ENCODE results near the gene KRTAP9-9.
A peak's percentile ranks its signal among the peaks of the same experiment; 100 is the strongest.
"Not testable (repeated sequence)": the region's sequence is repeated elsewhere in the genome, so short reads cannot be mapped to it uniquely, and the experiment has no call there.

The KRTAP9-9 gene

DNA sequence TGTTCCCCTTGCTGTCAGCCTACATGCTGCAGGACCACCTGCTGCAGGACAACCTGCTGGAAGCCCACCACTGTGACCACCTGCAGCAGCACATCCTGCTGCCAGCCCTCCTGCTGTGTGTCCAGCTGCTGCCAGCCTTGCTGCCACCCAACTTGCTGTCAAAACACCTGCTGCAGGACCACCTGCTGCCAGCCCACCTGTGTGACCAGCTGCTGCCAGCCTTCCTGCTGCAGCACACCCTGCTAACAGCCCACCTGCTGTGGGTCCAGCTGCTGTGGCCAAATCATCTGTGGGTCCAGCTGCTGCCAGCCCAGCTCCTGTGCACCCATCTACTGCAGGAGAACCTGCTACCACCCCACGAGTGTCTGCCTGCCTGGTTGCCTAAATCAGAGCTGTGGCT lies 16.1 kb downstream of the KRTAP9-9 start:
- no CpG with 5 or more reads among the region's 1 CpG for WGBS (ENCODE audit: extremely low coverage, insufficient coverage, low lambda C conversion rate)
- not testable (repeated sequence) for H3K4ac ChIP-seq (ENCODE audit: low read depth, low read length); H2BK15ac ChIP-seq (replicated peaks; ENCODE audit: low read depth); H2AK5ac ChIP-seq (ENCODE audit: low read length); DNase-seq; H3K36me3 ChIP-seq (ENCODE audit: control insufficient read depth, insufficient read depth, low read length); H2BK120ac ChIP-seq (ENCODE audit: low read depth, low read length); H3K27me3 ChIP-seq (ENCODE audit: insufficient read depth, low read length, poor library complexity); H3K9ac ChIP-seq (ENCODE audit: low read length); H3K4me3 ChIP-seq (ENCODE audit: low read length); H4K5ac ChIP-seq (ENCODE audit: low read length); H3K27ac ChIP-seq (ENCODE audit: low read depth, low read length); H3K18ac ChIP-seq (ENCODE audit: low read length); H3K56ac ChIP-seq (ENCODE audit: low read length); H3K23ac ChIP-seq (ENCODE audit: low read length); H2BK5ac ChIP-seq (ENCODE audit: low read length); H3K79me1 ChIP-seq (ENCODE audit: low read length); H4K8ac ChIP-seq (ENCODE audit: low read depth, low read length); H3K4me1 ChIP-seq (ENCODE audit: control insufficient read depth, low read depth, low read length); H3K4me2 ChIP-seq (ENCODE audit: low read length); H3K79me2 ChIP-seq (ENCODE audit: control insufficient read depth, insufficient read depth, low read length)

DNA sequence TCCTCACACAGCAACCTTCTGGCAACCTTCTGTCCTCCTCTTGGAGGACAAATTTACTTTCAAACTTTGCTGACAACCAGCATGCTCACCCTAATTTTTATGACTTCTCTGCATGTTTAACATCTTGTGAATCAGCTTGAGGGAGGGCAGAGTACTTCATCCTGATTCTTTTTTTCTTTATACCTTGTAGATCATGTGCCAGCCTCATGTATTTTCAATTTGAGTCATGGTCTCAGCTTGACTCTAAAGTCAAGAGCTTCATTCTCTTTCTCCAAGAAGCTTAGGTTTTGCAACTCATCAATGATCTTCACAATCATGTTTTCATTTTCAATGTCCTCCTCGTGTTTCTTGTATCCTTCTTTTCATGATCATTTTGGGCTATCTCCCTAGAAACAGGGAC lies 16.7 kb downstream of the KRTAP9-9 start:
- no peak overlapping the region for H3K4ac ChIP-seq (ENCODE audit: low read depth, low read length)
- no peaks in the 10 kb centered on the region for H3K27me3 ChIP-seq (ENCODE audit: insufficient read depth, low read length, poor library complexity)
- H2BK15ac ChIP-seq (replicated peaks; ENCODE audit: low read depth): no peak overlapping the region
- H2AK5ac ChIP-seq (ENCODE audit: low read length): no peak overlapping the region
- H3K4me2 ChIP-seq (ENCODE audit: low read length): no peak overlapping the region
- WGBS (ENCODE audit: extremely low coverage, insufficient coverage, low lambda C conversion rate): no CpG with 5 or more reads among the region's 1 CpG
- DNase-seq: no peak
- no peaks in the 10 kb centered on the region for H3K36me3 ChIP-seq (ENCODE audit: control insufficient read depth, insufficient read depth, low read length)
- no peak overlapping the region for H4K8ac ChIP-seq (ENCODE audit: low read depth, low read length)
- H3K4me1 ChIP-seq (ENCODE audit: control insufficient read depth, low read depth, low read length): no peaks in the 10 kb centered on the region
- no peak overlapping the region for H3K9ac ChIP-seq (ENCODE audit: low read length)
- H3K4me3 ChIP-seq (ENCODE audit: low read length): no peak overlapping the region
- H3K56ac ChIP-seq (ENCODE audit: low read length): no peak overlapping the region
- no peak overlapping the region for H4K5ac ChIP-seq (ENCODE audit: low read length)
- H3K79me1 ChIP-seq (ENCODE audit: low read length): no peaks in the 10 kb centered on the region
- no peak overlapping the region for H2BK5ac ChIP-seq (ENCODE audit: low read length)
- no peak overlapping the region for H2BK120ac ChIP-seq (ENCODE audit: low read depth, low read length)
- no peaks in the 10 kb centered on the region for H3K79me2 ChIP-seq (ENCODE audit: control insufficient read depth, insufficient read depth, low read length)
- H3K27ac ChIP-seq (ENCODE audit: low read depth, low read length): no peak overlapping the region
- H3K23ac ChIP-seq (ENCODE audit: low read length): no peak overlapping the region
- H3K18ac ChIP-seq (ENCODE audit: low read length): no peak overlapping the region

DNA sequence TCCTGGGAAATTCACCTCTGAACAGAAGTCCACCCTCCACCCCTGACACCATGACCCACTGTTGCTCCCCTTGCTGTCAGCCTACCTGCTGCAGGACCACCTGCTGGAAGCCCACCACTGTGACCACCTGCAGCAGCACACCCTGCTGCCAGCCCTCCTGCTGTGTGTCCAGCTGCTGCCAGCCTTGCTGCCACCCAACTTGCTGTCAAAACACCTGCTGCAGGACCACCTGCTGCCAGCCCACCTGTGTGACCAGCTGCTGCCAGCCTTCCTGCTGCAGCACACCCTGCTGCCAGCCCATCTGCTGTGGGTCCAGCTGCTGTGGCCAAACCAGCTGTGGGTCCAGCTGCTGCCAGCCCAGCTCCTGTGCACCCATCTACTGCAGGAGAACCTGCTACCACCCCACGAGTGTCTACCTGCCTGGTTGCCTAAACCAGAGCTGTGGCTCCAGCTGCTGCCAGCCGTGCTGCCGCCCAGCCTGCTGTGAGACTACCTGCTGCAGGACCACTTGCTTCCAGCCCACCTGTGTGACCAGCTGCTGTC lies 20.5 kb downstream of the KRTAP9-9 start, which contains the start of gene KRTAP9-7:
Gene KRTAP9-7 (plus strand): TSS at position 51 of the 543 bp plus-strand sequence. CDS start 0 bp downstream, at position 51.
- H2BK15ac ChIP-seq (replicated peaks; ENCODE audit: low read depth); H3K18ac ChIP-seq (ENCODE audit: low read length); H3K4ac ChIP-seq (ENCODE audit: low read depth, low read length); H3K23ac ChIP-seq (ENCODE audit: low read length); H3K36me3 ChIP-seq (ENCODE audit: control insufficient read depth, insufficient read depth, low read length); H3K27me3 ChIP-seq (ENCODE audit: insufficient read depth, low read length, poor library complexity); H3K79me1 ChIP-seq (ENCODE audit: low read length); DNase-seq; H3K4me2 ChIP-seq (ENCODE audit: low read length); H2AK5ac ChIP-seq (ENCODE audit: low read length); H3K4me1 ChIP-seq (ENCODE audit: control insufficient read depth, low read depth, low read length); H3K79me2 ChIP-seq (ENCODE audit: control insufficient read depth, insufficient read depth, low read length); H2BK120ac ChIP-seq (ENCODE audit: low read depth, low read length); H3K56ac ChIP-seq (ENCODE audit: low read length); H3K4me3 ChIP-seq (ENCODE audit: low read length); H4K5ac ChIP-seq (ENCODE audit: low read length); H4K8ac ChIP-seq (ENCODE audit: low read depth, low read length); H3K9ac ChIP-seq (ENCODE audit: low read length); H3K27ac ChIP-seq (ENCODE audit: low read depth, low read length); H2BK5ac ChIP-seq (ENCODE audit: low read length): not testable (repeated sequence)
- WGBS (ENCODE audit: extremely low coverage, insufficient coverage, low lambda C conversion rate): no CpG with 5 or more reads among the region's 3 CpGs

DNA sequence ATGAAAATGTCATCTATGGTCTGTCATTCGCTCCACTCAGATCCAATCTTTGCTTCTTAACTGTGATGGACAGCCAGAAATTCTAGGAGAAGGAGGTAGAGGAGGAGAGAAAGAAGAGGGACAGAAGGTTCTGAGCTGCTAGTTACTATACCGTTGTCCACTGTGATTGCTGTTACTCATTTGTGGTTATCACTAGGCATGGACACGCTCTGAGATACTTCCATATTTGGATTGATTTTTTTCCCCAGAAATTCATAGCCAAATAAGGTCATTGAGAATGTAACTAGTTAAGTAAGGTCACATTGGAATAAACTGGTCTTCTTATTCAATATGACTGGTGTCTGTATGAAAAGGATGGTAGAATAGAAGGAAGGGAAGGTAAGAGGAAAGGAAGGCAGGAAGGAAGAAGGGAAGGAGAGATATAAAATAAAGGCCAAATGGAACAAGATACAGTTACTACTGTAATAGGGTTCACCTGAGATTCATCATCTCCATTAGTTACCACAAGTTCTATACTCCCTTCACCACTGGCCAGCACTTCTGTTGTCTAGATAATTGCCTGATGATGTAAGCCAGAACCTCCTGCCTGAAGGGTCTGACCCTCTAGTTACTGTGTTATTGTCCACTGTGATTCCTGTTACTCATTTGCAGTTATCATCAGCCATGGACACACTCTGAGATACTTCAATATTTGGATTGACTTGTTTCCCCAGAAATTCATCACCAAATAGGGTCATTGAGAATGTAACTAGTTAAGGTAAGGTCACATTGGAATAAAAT lies 23.2 kb downstream of the KRTAP9-9 start:
- no peak overlapping the region for H2AK5ac ChIP-seq (ENCODE audit: low read length)
- H3K79me2 ChIP-seq (ENCODE audit: control insufficient read depth, insufficient read depth, low read length): no peaks in the 10 kb centered on the region
- no peak overlapping the region for H4K5ac ChIP-seq (ENCODE audit: low read length)
- H3K79me1 ChIP-seq (ENCODE audit: low read length): no peaks in the 10 kb centered on the region
- no peak overlapping the region for H2BK15ac ChIP-seq (replicated peaks; ENCODE audit: low read depth)
- H3K56ac ChIP-seq (ENCODE audit: low read length): no peak overlapping the region
- no peak overlapping the region for H3K23ac ChIP-seq (ENCODE audit: low read length)
- no peak overlapping the region for H3K4ac ChIP-seq (ENCODE audit: low read depth, low read length)
- H2BK5ac ChIP-seq (ENCODE audit: low read length): no peak overlapping the region
- no peak overlapping the region for H3K27ac ChIP-seq (ENCODE audit: low read depth, low read length)
- H4K8ac ChIP-seq (ENCODE audit: low read depth, low read length): no peak overlapping the region
- no peaks in the 10 kb centered on the region for H3K27me3 ChIP-seq (ENCODE audit: insufficient read depth, low read length, poor library complexity)
- H3K36me3 ChIP-seq (ENCODE audit: control insufficient read depth, insufficient read depth, low read length): no peaks in the 10 kb centered on the region
- no peak for DNase-seq
- no peak overlapping the region for H3K18ac ChIP-seq (ENCODE audit: low read length)
- no peak overlapping the region for H3K4me3 ChIP-seq (ENCODE audit: low read length)
- no peak overlapping the region for H3K9ac ChIP-seq (ENCODE audit: low read length)
- no peaks in the 10 kb centered on the region for H3K4me1 ChIP-seq (ENCODE audit: control insufficient read depth, low read depth, low read length)
- H3K4me2 ChIP-seq (ENCODE audit: low read length): no peak overlapping the region
- no peak overlapping the region for H2BK120ac ChIP-seq (ENCODE audit: low read depth, low read length)
- no CpG with 5 or more reads among the region's 3 CpGs for WGBS (ENCODE audit: extremely low coverage, insufficient coverage, low lambda C conversion rate)

DNA sequence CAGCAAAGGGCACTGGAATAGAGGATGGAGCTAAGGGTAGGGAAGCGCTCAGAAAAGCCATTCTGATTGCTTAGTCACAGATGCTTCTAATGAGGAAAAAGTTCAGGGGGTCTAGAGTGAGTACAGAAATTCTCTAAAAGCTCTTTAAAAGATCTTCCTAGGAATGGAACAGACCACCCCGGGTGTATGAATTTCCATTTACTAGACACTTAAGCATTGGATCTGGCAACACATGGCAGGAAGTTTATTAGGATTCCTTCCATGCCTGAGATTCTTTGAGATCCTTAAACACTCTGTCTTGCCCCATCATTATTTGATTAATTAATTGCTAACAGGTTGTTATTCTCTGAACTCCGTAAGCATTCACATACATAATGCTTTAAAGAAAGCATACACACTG lies 28.9 kb downstream of the KRTAP9-9 start:
- Histone ChIP-seq H3K79me2 (ENCODE audit: control insufficient read depth, insufficient read depth, low read length) (no peaks in the 10 kb centered on the region), H3K4ac (ENCODE audit: low read depth, low read length) (no peak overlapping the region), H3K23ac (ENCODE audit: low read length) (no peak overlapping the region), H2BK120ac (ENCODE audit: low read depth, low read length) (no peak overlapping the region), H3K79me1 (ENCODE audit: low read length) (no peaks in the 10 kb centered on the region), H3K36me3 (ENCODE audit: control insufficient read depth, insufficient read depth, low read length) (no peaks in the 10 kb centered on the region), H2AK5ac (ENCODE audit: low read length) (no peak overlapping the region), H3K4me1 (ENCODE audit: control insufficient read depth, low read depth, low read length) (no peaks in the 10 kb centered on the region), H3K4me2 (ENCODE audit: low read length) (no peak overlapping the region), H3K18ac (ENCODE audit: low read length) (no peak overlapping the region), H4K5ac (ENCODE audit: low read length) (no peak overlapping the region), H3K4me3 (ENCODE audit: low read length) (no peak overlapping the region), H3K27me3 (ENCODE audit: insufficient read depth, low read length, poor library complexity) (no peaks in the 10 kb centered on the region), H3K27ac (ENCODE audit: low read depth, low read length) (no peak overlapping the region), H2BK15ac (replicated peaks; ENCODE audit: low read depth) (no peak overlapping the region), H3K9ac (ENCODE audit: low read length) (no peak overlapping the region), H4K8ac (ENCODE audit: low read depth, low read length) (no peak overlapping the region), H3K56ac (ENCODE audit: low read length) (no peak overlapping the region), H2BK5ac (ENCODE audit: low read length) (no peak overlapping the region)
- no CpG with 5 or more reads among the region's 3 CpGs for WGBS (ENCODE audit: extremely low coverage, insufficient coverage, low lambda C conversion rate)
- peak; percentile 16 for DNase-seq
